Brain microvascular endothelial cell (primary cell): ENCODE results near the gene TIMM50.
A peak's percentile ranks its signal among the peaks of the same experiment; 100 is the strongest.

Experiments
- DNase-seq: peaks from one replicate; pipeline ENCODE4 v3.0.0-alpha.2; 2020
- H3K27ac ChIP-seq: fragments of 250-450 bp; sonication (Bioruptor Pico); 2 replicates; pipeline ENCODE4 v1.5.1; 2020; ENCODE audit warnings: mild to moderate bottlenecking, moderate library complexity
- H3K27me3 ChIP-seq: fragments of 250-450 bp; sonication (Bioruptor Pico); replicated peaks from 2 replicates; pipeline ENCODE4 v1.5.1; 2020; ENCODE audit warnings: mild to moderate bottlenecking
- H3K36me3 ChIP-seq: fragments of 250-450 bp; sonication (Bioruptor Pico); replicated peaks from 2 replicates; pipeline ENCODE4 v1.5.1; 2020; ENCODE audit warnings: mild to moderate bottlenecking
- H3K4me3 ChIP-seq: 2 replicates; pipeline ENCODE4 v1.5.1; 2011; ENCODE audit warnings: low read depth, mild to moderate bottlenecking, control low read depth, low read length, moderate library complexity
- in situ Hi-C: cut with HindIII; loops from 2 replicates; pipeline ENCODE4 v1.10.0; 2017; ENCODE audit warnings: low sequenced_read_pairs, low pct_ligation_motif_present
- TF ChIP-seq, protein P1 (sequence below): IDR thresholded peaks from 2 replicates; pipeline ENCODE4 v1.5.1; 2011; ENCODE audit warnings: low read depth, mild to moderate bottlenecking, moderate library complexity, low read length, control low read depth, inconsistent platforms; ENCODE audit errors: missing control alignments

TIMM50 gene

DNA sequence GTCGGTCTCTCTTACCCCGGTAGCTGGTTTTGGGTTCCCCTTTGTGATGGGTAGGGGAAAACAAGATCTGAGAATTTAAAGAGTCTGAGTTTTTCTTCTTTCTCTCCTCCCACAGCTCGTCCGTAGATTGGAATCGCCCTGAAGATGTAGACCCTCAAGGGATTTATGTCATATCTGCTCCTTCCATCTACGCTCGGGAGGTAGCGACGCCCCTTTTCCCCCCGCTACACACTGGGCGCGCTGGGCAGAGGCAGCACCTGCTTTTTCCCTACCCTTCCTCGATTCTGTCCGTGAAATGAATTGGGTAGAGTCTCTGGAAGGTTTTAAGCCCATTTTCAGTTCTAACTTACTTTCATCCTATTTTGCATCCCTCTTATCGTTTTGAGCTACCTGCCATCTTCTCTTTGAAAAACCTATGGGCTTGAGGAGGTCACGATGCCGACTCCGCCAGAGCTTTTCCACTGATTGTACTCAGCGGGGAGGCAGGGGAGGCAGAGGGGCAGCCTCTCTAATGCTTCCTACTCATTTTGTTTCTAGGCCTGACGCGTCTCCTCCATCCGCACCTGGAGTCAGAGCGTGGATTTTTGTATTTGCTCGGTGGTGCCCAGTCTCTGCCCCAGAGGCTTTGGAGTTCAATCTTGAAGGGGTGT is 27.2 kb downstream of the TIMM50 start:
- in situ Hi-C loops = no loop called here
- peak overlapping the region; percentile 59 for H3K4me3 ChIP-seq
- DNase-seq = no peak
- no peaks in the 10 kb centered on the region for H3K27me3 ChIP-seq
- no peaks in the 10 kb centered on the region for H3K36me3 ChIP-seq
- H3K27ac ChIP-seq = no peak overlapping the region
- TF ChIP-seq, protein P1, sequence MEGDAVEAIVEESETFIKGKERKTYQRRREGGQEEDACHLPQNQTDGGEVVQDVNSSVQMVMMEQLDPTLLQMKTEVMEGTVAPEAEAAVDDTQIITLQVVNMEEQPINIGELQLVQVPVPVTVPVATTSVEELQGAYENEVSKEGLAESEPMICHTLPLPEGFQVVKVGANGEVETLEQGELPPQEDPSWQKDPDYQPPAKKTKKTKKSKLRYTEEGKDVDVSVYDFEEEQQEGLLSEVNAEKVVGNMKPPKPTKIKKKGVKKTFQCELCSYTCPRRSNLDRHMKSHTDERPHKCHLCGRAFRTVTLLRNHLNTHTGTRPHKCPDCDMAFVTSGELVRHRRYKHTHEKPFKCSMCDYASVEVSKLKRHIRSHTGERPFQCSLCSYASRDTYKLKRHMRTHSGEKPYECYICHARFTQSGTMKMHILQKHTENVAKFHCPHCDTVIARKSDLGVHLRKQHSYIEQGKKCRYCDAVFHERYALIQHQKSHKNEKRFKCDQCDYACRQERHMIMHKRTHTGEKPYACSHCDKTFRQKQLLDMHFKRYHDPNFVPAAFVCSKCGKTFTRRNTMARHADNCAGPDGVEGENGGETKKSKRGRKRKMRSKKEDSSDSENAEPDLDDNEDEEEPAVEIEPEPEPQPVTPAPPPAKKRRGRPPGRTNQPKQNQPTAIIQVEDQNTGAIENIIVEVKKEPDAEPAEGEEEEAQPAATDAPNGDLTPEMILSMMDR = no peak

DNA sequence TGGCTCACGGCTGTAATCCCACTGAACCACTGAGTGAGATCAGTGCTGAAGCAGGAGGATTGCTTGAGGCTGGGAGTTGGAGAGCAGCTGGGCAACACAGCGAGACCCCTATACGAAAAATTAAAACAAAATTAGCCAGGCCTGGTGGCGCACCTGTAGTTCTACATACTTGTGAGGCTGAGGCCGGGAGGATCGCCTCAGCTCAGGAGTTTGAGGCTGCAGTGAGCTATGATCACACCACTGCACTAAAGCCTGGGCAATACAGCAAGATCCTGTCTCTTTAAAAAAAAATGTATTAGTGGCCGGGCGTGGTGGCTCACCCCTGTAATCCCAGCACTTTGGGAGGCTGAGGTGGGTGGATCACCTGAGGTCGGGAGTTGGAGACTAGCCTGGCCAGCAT is 28.0 kb downstream of the TIMM50 start:
- H3K36me3 ChIP-seq = no peaks in the 10 kb centered on the region
- peaks cover under 1% of the 10 kb centered on the region for H3K27me3 ChIP-seq
- in situ Hi-C loops = no loop called here
- TF ChIP-seq, protein P1 = no peak
- DNase-seq = no peak
- H3K27ac ChIP-seq = no peak overlapping the region
- no peak overlapping the region for H3K4me3 ChIP-seq

DNA sequence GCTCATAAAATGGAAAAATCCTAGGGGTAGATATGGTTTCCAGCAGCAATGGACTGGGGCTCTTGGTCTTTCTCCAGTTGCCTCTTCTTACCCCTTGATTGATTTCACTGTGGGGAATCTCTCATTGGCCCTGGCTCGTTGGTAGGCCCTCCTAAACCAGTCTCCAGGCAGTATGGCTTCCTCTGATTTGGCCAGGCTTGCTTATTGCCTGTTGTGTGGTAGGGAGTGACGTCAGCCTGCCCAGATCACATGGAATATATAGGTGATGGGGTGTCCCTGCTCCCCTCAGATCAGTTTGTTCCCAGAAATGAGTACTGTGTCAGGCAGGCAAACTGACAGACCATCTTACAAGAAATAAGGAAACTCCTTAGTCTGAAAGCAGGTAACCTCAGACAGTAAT is 28.6 kb downstream of the TIMM50 start:
- in situ Hi-C loops = no loop called here
- Histone ChIP-seq H3K27me3 (peaks cover 7% of the 10 kb centered on the region), H3K4me3 (no peak overlapping the region), H3K36me3 (no peaks in the 10 kb centered on the region), H3K27ac (no peak overlapping the region)
- TF ChIP-seq, protein P1 = no peak
- no peak for DNase-seq

DNA sequence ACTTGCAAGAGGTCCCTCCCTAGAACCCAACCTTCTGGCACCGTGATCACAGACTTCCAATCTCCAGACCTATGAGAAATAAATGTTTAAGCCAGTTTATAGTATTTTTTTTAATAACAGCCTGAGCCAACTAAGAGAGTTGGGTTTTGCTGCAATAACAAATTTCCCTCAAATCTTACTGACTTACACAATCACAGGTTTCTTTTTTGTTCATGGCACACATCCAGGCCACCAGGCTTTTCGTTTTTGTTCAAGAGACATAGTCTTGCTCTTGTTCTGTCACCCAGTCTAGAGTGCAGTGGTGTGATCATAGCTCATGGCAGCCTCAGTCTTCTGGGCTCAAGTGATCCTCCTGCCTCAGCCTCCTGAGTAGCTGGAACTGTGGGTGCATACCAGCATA is 32.4 kb downstream of the TIMM50 start:
- H3K4me3 ChIP-seq = no peak overlapping the region
- H3K27me3 ChIP-seq = peaks cover 34% of the 10 kb centered on the region
- TF ChIP-seq, protein P1 = no peak
- no peak overlapping the region for H3K27ac ChIP-seq
- in situ Hi-C loops = no loop called here
- no peak for DNase-seq
- no peaks in the 10 kb centered on the region for H3K36me3 ChIP-seq

DNA sequence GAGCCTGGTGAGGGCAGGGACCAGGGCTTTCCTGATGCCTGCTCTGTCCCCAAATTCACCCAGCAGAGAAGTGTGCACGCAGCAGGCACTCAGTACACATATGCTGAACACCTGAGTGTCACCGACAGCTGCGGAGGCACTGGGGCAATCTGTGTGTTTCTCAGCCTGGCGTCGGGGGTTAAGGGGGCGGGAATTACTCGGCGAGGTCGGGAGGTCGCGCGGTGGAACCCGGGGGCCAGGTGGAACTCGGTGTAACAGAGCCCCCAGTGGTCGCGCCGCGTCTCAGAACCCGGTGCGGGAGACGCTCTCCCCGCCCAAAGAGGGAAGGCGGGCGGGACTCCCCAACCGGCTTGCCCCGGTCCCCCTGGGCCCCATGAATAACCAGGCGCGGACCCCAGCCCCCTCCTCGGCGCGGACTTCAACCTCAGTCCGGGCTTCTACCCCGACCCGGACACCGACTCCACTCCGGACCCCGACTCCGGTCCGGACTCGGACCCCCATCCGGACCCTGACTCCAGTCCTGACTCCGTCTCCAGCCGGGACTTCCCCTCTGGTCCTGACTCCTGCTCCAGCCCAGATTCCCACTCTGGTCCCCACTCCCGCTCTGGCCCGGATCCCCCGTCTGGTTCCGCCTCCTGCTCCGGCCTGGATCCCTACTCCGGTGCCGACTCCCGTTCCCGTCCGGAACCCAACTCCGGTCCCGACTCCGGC is 34.4 kb downstream of the TIMM50 start, which contains the start of gene SELENOV:
SELENOV (plus strand) TSS at position 300 of the 711 bp plus-strand sequence; CDS start at position 374, 74 bp downstream.
- Histone ChIP-seq H3K36me3 (no peaks in the 10 kb centered on the region), H3K27me3 (peaks cover 34% of the 10 kb centered on the region), H3K27ac (no peak within 1 kb of the TSS), H3K4me3 (no peak within 1 kb of the TSS)
- DNase-seq = no peak
- in situ Hi-C loops = no loop called here
- TF ChIP-seq, protein P1 = no peak
